OCI-LY7 (cell line): ENCODE data around the gene ABCA10.

Experiments used
- CTCF ChIP-seq: fragments of 200-600 bp; sonication (generic); conservative IDR thresholded peaks from 2 replicates; pipeline ENCODE4 v1.5.1; 2014; ENCODE audit warnings: mild to moderate bottlenecking, antibody characterized with exemption, low read length, moderate library complexity, mixed read lengths
- EZH2phosphoT487 ChIP-seq: fragments of 200-600 bp; sonication (generic); IDR thresholded peaks from 2 replicates; pipeline ENCODE4 v1.6.1; 2018; ENCODE audit warnings: low read depth, borderline replicate concordance, mild to moderate bottlenecking, mixed run types, antibody characterized with exemption, low read length, moderate library complexity, mixed read lengths

DNA sequence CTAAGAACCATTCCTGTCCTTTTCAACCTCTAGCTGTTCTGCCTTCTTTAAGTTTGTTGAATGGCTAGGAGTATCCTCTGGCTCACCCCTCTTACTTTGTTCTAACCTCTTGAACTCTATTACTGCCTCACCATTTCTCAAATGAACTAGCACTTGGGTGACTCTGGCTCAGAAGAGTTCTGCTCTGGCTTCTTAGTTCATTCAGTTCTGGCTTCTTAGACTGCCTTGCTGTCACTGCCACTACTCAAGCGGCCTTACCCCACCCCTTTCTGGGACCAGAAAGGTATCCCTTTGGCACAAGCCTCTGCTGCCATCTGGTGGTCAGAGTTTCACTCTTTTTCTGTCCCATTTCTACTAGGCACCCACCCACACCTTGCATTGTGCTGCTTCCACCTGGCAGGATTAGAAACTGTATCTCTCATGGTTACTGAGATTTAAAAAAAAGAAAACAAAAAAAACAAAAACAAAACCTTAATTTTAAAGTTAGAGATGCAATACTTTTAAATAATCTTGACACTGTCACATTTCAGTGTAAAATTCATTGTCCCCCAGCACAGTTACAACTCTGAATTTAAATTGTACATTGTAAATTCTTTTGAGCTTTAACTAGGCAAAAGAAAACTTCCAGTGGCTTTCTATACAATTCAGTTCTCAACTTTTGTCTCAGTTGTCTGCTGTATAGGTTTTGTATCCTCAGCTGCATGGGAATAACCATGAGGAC, 6.9 kb upstream of the ABCA10 start:
- peak; percentile 100 for TF ChIP-seq CTCF
- no peak for TF ChIP-seq EZH2phosphoT487
